GM19468 (cell line): ENCODE measurements around the gene DSEL.

Experiments used
- ATAC-seq: cut with Tn5 transposase; IDR thresholded peaks from one replicate; pipeline ENCODE4 v1.9.1; 2021; ENCODE audit warnings: mild to moderate bottlenecking, moderate library complexity, moderate number of reproducible peaks; ENCODE audit not compliant: unreplicated experiment; ENCODE audit errors: extremely low read depth

DSEL gene

DNA sequence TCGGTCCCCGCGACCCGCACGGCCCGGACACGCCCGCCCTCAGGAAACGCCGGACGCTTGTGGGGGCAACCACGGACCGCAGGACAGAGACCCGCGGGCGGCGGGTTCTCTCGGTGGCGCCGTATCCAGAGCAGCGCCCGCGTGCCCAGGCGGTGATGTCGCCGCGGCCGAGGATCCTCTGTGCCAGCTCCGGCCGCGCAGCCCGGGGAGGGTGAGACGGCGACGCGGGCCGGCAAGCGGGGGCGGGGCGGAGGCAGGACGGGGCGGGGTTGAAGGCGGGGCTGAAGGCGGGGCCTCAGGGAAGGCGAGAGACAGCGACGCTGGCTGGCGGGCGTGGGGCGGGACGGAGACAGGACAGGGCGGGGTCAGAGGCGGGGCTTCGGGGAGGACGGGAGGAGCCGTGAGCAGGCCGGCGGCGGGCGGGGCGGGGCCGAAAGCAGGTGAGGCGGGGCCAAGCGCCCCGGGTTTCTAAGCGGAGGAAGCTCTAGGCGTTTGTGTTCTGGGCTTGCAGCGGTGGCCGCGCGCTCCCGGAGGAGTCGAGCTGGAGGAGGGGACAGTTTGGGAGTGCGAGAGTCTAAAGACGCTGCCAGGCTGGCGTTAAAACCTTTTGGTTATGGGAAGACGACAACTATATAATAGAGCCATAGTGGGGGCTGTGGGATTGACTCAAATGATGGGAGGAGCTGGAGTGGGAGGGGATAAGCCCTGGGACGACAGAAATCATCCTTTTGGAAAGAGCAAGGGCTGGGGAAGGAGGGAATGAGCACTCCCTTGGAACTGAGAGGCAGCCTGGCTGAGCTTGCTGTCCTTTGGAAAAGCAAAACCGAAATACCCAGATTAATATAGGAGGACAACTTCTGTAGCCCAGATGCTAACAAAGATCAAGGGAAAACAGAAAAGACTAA is at the start of gene DSEL:
Gene DSEL (minus strand): TSS at position 182 of the 905 bp plus-strand sequence. CDS start 2,112 bp downstream, outside the sequence.
- peak; percentile 84 for ATAC-seq

- ATAC-seq = no peak
These were observed 36.9 kb upstream of the DSEL start for GRCh38 chr18:67553437-67553836.

DNA sequence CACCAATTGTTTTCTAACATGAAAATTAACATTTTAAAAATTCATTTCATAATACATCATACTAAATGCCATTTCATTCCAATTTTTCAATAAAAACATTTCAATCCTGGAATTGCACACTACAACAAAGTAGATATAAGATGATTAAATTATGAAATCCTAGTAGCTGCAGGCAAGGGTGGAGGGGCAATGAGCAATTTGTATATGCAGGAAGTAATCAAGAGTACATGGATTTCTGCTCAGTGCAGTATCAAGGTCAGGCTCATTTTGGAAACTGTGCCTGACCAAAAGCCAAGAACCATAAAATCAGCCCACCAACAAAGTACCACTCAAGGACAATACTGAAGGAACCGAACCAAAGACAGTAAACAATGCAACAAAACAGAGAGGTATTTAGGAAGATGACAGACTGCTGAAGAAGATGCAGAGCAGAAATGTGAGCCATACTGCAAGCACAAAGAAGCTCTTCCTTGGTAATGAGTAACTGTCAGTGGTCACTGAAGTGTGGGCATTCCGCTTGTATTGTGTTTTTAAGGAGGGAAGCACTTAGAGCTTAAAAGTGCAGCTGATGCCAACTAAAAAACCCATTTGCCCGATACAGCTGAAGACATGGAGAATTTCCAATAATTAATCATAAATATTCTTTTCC is 34.5 kb upstream of the DSEL start:
- ATAC-seq = no peak

DNA sequence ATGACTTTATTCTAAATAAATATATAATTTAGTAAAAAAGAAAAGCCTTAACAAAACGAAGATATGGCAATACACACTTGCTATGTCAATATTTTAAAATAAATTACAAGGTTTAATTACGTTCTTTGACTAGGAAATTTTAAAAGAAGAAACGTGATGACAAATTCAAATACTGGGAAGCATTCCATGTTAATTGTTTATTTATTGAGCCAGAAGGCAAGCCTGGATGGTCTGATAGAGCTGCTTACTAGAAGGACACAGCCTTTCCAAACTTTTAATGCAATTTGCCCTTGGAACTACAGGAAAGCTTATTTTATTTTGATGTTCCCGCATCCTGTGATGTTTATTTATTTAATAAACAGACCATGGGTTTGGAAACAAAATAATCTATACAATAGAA is 33.4 kb upstream of the DSEL start:
- ATAC-seq = no peak

- ATAC-seq = no peak
These were observed 29.2 kb upstream of the DSEL start for GRCh38 chr18:67545681-67546080.

DNA sequence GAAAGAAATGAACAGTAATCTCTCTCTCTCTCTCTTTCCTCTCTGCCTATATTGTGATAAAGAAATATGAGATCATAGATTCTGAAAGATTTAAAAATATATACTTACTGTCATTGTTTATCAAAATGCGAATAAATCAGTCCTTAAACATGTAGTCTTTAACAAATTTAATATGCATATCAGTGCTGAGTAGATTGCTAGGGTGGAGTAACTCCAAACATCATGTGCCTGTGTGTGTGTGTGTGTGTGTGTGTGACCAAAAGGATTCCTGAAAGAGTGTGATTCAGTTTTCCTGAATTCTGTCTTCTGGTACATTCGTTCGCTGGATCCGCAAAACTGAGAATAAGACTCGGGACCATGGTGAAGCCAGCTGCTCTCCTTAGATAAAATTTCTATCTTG is 24.0 kb upstream of the DSEL start:
- ATAC-seq = no peak

- no peak for ATAC-seq
These were observed 15.4 kb upstream of the DSEL start for GRCh38 chr18:67531929-67532328.

GRCh38 chr18:67525328-67526099 is 9.0 kb upstream of the DSEL start:
- ATAC-seq = no peak

DNA sequence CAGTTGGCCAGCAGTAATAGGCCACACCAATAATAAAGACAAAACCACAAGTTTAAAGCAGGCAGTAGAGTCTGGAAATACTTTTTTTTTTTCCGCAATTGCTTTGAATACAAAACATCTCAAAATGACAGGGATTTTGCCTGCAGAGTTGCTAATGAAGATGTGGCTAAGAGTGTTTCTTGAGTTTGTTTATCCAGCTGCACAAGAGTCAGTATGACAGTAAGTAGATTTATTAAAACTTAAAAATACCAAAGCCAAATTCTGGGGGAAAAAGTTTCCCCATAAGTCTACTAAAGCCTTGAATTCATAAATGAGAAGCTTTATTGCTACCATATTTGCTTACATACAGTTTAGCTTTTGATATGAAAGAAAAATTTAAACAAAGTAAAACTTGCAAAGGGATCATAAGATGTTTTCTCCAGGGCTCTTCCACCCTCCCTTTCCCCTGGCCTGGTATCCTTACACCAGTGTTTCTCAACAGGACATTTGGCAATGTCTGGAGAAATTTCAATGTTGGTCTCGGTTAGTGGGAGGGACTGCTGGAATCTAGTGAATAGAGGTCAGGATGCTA is 3.9 kb upstream of the DSEL start:
- no peak for ATAC-seq

- ATAC-seq = no peak
These were observed 3.1 kb upstream of the DSEL start for GRCh38 chr18:67519592-67519991.

DNA sequence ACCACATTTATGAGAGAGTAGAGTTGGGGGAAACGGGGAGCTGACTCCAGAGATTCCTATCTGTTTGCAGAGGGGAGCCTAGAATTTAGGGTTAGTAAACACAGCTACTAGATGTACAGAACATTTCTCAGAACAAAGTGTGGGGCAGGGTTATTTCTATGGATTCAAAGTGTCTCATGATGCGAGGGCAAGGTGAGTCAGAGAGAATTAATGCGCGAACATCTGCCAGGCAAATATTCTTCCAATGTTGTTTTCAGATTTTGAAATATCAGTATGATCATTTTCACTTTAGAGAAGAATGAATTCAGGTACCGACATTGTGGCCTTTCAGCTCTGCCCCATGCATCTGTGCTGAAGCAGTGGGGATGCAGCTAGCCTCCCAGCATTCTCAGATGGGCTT is 2.0 kb upstream of the DSEL start:
- no peak for ATAC-seq

DNA sequence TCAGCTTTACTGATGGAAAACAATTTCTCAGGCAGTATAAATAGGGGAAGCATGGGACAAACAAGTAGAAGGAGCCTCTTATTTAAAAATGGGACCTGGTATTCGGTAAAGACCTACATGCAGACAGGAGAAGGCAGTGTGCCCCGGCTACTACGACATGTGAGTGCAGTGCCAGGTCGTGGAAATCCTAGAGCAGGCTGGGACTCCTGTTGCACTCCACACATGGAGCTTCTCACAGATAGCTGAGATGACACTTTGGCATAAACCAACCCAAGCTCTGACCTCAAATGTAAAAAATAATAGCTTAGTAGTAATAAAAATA is 885 bp upstream of the DSEL start:
- no peak for ATAC-seq

DNA sequence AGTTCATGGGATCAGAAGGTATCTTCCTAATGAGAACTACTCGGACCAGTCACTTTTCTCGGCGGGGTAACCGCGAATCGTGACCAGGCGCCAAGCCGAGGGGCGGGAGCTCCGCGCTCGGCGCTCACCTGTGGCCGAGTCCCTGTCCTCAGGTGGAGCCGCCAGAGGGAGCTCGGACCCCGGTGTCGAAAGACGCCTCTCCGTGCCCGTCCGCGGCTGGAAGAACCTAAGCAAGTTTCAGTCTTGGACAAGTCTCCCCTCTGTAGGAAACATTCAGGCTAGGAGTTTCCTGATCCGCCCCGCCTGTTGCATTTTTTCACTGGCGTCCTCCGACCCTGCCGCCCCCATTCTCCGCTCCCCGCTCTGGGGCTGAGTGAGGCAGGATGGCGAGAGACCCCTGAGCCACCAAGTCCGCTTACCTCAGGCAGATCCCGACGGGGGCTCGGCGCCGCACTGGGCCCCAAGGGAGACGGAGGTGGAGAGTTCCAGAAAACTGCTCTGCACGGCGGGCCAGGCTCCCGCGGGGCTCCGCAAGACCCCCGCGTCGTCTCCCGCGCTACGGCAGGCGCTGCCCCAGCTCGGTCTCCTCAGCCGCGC is 480 bp downstream of the DSEL start:
- peak; percentile 13 for ATAC-seq

DNA sequence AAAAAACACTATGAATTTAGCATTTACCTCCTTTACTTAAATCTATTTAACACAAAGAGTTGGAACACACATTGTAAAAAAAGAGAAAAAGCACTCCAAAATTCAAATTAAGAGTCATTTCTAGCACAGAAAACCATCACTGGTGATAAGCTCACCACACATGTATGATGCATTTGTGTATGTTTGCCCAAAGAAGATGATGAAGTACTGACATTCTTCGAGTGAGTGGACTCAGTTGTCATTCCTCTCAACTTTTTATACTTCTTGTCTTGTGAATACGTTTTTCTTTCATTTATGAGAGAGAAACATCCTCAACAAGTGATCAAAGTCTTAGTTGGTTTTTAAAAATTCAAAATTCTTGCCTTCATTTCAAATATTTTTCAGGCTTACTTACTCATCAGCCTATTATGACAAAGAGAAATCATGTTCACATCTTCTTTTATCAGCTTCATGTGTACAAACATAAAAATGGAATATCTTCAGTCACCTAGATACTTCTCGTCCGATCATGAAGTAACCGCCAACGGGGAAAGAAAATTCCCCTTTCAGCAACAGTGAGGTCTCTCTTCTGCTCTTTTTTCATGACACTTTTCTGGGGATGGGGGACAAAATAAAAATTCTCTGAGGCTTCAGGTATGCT is 1.5 kb downstream of the DSEL start:
- no peak for ATAC-seq

GRCh38 chr18:67514465-67514864 is 2.1 kb downstream of the DSEL start:
- ATAC-seq = no peak

DNA sequence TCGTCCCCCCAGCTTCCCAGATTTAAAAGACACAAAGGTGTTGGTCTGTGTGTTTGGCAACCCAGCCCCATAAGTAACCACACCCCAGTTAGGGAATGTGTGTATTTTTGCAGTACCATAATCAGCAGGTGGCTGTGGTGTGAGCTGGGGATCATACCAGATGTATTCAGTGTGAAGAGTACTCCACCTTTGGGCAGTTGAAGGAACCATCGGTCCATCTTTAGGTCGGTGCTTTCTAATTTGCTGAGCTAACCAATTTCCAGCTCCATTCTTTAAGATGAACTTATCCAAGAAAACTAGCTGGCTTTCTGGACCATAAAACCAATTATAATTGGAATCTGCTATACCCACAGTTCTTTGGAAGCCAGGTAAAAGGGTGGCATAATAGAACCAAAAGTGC is 3.2 kb downstream of the DSEL start:
- no peak for ATAC-seq

- no peak for ATAC-seq
These were observed 4.7 kb downstream of the DSEL start for GRCh38 chr18:67511840-67512239.

GRCh38 chr18:67510831-67511230 is 5.7 kb downstream of the DSEL start:
- ATAC-seq = no peak

DNA sequence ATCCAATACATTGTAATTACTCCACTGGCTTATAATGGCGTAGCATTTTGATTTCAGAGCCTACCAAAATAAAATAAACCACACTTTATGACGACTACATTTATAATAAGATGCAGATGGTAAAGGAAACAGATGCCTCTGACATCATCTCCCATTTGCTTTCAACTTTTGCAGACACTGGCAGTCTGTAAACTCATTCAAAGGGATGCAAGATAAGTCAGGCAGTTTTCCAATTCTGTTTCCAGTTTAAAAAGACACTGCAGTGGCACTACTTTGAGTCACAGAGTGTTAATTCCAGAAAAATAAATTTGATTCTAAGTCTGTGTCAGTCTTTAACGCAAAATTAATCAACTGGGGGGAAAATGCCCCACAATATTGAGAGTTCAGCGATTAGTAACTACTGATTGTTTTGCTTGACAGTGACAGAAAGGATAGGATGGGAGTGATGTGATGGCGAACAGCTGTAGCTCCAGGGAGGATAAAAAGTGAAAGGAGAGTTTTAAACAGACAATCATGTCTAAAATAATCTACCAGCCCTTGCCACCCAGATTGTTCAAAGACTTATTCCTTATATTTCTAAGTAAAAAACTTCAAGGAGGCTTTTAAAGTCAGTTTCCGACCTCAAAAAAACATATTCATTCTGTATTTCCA is 6.7 kb downstream of the DSEL start:
- ATAC-seq = no peak
